Measurements from ENCODE around the gene SPRR2D.

DNA sequence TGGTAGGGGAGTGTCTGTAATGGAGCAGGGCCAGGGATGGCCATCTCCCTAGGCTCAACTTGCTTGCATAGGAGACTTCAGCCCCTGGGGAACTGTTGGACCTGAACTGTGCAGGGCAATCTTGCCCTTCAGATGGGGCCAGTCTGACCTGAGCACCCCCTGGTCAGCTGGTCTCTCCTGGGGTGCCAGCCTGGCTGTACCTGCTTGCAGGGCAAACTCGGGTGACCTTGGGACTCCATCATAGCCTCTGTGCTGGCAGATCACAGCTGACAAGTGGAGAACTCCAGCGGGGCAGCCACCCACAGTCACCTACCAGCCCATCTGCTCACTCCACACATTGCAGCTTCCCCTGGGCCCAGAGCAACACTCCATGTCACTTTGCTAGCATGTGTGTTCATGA is 8.3 kb upstream of the SPRR2D start:
- TF ChIP-seq EZH2 (IDR thresholded peaks at IDR 0.05), result no peak
- TF ChIP-seq POLR2AphosphoS5 (IDR thresholded peaks at IDR 0.05; ENCODE audit: borderline replicate concordance, low read depth, low read length), result no peak

All from SK-N-MC (cell line).